HCT116 (cell line): ENCODE measurements around the gene WNT11. TPM values are rescaled to one million over a fixed set of nuclear protein-coding genes. Genes with fewer than 3 reads are reported as not detected.

Source experiments
- total RNA-seq: library from RNA; stranded (reverse); gene quantifications from one replicate; pipeline ENCODE4 v1.2.1, GENCODE V29; 2021; ENCODE audit not compliant: unreplicated experiment

Gene WNT11
- total RNA-seq, 1 experiment from 2014 or later: 1.9 TPM

Other genes starting within 250 kb of the WNT11 start
- 44.1 TPM for gene THAP12, start 174.6 kb upstream of the WNT11 start, total RNA-seq
- gene GVQW3, start 174.8 kb upstream of the WNT11 start, total RNA-seq: 4.7 TPM
- 22.7 TPM for gene EMSY, start 238.5 kb upstream of the WNT11 start, total RNA-seq